ENCODE results near the gene FRMD4A.

FRMD4A gene

DNA sequence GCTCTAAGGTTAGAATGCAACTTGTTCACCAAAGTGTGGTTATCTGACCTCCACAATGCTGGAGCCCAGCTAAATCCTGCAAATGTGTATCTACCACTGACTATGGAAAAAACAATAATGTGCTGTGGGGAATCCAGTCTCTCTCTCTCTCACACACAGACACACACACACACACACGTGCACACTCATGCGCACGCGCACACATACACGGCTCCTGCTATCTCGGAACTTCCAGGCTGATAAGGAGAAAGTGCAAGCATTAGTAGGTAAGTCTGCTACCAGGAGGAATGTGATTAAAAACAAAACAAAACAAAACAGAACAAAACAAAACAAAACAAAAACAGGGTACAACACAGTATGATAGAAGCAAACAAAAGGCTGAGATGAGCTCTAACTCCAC lies 205.2 kb downstream of the FRMD4A start:
- no peaks in the 10 kb centered on the region for H3K27me3 ChIP-seq (ENCODE audit: insufficient read depth, poor library complexity, severe bottlenecking)
- no peak overlapping the region for H3K4me3 ChIP-seq (replicated peaks; ENCODE audit: insufficient read depth, low read length)
- H3K27ac ChIP-seq (replicated peaks), result no peak overlapping the region
- no peak for DNase-seq (ENCODE audit: low read depth in 1 of 2, low spot score in 1 of 2)
- TF ChIP-seq, protein P1, sequence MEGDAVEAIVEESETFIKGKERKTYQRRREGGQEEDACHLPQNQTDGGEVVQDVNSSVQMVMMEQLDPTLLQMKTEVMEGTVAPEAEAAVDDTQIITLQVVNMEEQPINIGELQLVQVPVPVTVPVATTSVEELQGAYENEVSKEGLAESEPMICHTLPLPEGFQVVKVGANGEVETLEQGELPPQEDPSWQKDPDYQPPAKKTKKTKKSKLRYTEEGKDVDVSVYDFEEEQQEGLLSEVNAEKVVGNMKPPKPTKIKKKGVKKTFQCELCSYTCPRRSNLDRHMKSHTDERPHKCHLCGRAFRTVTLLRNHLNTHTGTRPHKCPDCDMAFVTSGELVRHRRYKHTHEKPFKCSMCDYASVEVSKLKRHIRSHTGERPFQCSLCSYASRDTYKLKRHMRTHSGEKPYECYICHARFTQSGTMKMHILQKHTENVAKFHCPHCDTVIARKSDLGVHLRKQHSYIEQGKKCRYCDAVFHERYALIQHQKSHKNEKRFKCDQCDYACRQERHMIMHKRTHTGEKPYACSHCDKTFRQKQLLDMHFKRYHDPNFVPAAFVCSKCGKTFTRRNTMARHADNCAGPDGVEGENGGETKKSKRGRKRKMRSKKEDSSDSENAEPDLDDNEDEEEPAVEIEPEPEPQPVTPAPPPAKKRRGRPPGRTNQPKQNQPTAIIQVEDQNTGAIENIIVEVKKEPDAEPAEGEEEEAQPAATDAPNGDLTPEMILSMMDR (IDR thresholded peaks at IDR 0.05; ENCODE audit: insufficient read depth, low read length), result no peak
- TF ChIP-seq POLR2AphosphoS5 (IDR thresholded peaks at IDR 0.05; ENCODE audit: low read depth), result no peak
- no peak for TF ChIP-seq SPI1 (IDR thresholded peaks at IDR 0.05; ENCODE audit: borderline replicate concordance, low read depth)

DNA sequence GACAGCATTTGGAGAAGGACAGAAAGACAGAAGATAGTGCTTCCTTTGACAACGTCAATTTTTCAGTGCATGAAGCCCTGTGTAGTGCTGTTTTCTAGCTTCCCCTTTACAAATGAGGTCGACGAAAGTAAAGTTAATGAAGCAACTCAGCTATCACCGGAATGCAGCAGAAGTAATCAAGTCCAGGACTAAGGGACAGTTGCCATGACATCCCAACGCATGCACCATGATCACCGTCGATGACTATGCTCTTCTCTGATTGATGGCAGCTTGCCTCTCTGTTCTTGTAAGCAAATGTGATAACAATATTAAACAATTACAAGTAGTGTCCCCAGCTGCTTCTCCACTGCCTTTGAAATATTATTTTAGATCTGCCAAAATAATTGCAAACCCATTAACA lies 205.8 kb downstream of the FRMD4A start:
- TF ChIP-seq GABPA (IDR thresholded peaks at IDR 0.05; ENCODE audit: low read depth), result no peak
- TF ChIP-seq POLR2AphosphoS5 (IDR thresholded peaks at IDR 0.05; ENCODE audit: low read depth), result no peak
- no peak for TF ChIP-seq SPI1 (IDR thresholded peaks at IDR 0.05; ENCODE audit: borderline replicate concordance, low read depth)
- TF ChIP-seq, protein P2, sequence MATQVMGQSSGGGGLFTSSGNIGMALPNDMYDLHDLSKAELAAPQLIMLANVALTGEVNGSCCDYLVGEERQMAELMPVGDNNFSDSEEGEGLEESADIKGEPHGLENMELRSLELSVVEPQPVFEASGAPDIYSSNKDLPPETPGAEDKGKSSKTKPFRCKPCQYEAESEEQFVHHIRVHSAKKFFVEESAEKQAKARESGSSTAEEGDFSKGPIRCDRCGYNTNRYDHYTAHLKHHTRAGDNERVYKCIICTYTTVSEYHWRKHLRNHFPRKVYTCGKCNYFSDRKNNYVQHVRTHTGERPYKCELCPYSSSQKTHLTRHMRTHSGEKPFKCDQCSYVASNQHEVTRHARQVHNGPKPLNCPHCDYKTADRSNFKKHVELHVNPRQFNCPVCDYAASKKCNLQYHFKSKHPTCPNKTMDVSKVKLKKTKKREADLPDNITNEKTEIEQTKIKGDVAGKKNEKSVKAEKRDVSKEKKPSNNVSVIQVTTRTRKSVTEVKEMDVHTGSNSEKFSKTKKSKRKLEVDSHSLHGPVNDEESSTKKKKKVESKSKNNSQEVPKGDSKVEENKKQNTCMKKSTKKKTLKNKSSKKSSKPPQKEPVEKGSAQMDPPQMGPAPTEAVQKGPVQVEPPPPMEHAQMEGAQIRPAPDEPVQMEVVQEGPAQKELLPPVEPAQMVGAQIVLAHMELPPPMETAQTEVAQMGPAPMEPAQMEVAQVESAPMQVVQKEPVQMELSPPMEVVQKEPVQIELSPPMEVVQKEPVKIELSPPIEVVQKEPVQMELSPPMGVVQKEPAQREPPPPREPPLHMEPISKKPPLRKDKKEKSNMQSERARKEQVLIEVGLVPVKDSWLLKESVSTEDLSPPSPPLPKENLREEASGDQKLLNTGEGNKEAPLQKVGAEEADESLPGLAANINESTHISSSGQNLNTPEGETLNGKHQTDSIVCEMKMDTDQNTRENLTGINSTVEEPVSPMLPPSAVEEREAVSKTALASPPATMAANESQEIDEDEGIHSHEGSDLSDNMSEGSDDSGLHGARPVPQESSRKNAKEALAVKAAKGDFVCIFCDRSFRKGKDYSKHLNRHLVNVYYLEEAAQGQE (IDR thresholded peaks at IDR 0.05; ENCODE audit: insufficient replicate concordance, low read depth), result no peak
- TF ChIP-seq, protein P1 (IDR thresholded peaks at IDR 0.05; ENCODE audit: insufficient read depth, low read length), result no peak
- Histone ChIP-seq H3K27ac (replicated peaks) (no peak overlapping the region), H3K4me3 (replicated peaks; ENCODE audit: insufficient read depth, low read length) (no peak overlapping the region), H3K27me3 (ENCODE audit: insufficient read depth, poor library complexity, severe bottlenecking) (no peaks in the 10 kb centered on the region)
- DNase-seq (ENCODE audit: low read depth in 1 of 2, low spot score in 1 of 2), result no peak

DNA sequence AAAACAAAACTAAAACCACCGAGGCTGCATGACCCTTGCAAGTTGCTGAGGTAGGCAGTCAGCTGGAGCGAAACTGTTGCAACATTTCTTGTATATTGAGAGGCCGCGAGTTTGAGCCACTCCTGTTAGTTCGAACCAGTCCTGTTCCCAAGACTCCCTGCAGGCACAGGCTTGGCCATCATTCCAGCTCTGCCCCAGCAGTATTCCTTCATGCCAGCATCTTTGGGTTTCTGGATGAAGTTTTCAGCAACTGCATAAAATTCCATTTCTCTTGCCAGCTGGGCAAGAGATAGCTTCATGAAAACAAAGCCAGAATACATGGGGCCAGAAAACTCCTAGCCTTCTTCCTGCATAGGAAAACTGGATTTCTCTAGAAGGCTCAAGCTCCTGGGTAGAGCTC lies 207.6 kb downstream of the FRMD4A start:
- H3K27ac ChIP-seq (replicated peaks), result no peak overlapping the region
- H3K4me3 ChIP-seq (replicated peaks; ENCODE audit: insufficient read depth, low read length), result no peak overlapping the region
- TF ChIP-seq, protein P1 (IDR thresholded peaks at IDR 0.05; ENCODE audit: insufficient read depth, low read length), result no peak
- TF ChIP-seq GABPA (IDR thresholded peaks at IDR 0.05; ENCODE audit: low read depth) (no peak), POLR2AphosphoS5 (IDR thresholded peaks at IDR 0.05; ENCODE audit: low read depth) (no peak), SPI1 (IDR thresholded peaks at IDR 0.05; ENCODE audit: borderline replicate concordance, low read depth) (no peak)
- TF ChIP-seq, protein P2 (IDR thresholded peaks at IDR 0.05; ENCODE audit: insufficient replicate concordance, low read depth), result no peak
- H3K27me3 ChIP-seq (ENCODE audit: insufficient read depth, poor library complexity, severe bottlenecking), result no peaks in the 10 kb centered on the region
- no peak for DNase-seq (ENCODE audit: low read depth in 1 of 2, low spot score in 1 of 2)

DNA sequence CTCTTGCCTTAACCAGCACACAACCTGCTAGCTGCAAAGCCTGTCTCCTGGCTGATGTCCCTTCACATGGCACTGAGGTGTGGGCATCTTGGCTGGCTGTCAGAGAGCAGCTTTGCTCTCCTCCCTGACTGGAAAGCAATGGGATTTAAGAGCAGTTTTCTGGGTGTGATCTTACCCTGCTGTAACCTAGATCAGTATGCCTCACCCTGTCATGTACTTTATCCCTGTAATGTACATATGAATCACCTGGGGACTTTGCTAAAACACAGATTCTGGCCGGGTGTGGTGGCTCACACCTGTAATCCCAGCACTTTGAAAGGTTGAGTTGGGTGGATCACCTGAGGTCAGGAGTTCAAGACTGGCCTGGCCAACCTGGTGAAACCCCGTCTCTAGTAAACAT lies 209.9 kb downstream of the FRMD4A start:
- TF ChIP-seq GABPA (IDR thresholded peaks at IDR 0.05; ENCODE audit: low read depth) (no peak), SPI1 (IDR thresholded peaks at IDR 0.05; ENCODE audit: borderline replicate concordance, low read depth) (no peak), POLR2AphosphoS5 (IDR thresholded peaks at IDR 0.05; ENCODE audit: low read depth) (no peak)
- TF ChIP-seq, protein P1 (IDR thresholded peaks at IDR 0.05; ENCODE audit: insufficient read depth, low read length), result no peak
- TF ChIP-seq, protein P2 (IDR thresholded peaks at IDR 0.05; ENCODE audit: insufficient replicate concordance, low read depth), result no peak
- Histone ChIP-seq H3K27ac (replicated peaks) (no peak overlapping the region), H3K27me3 (ENCODE audit: insufficient read depth, poor library complexity, severe bottlenecking) (no peaks in the 10 kb centered on the region), H3K4me3 (replicated peaks; ENCODE audit: insufficient read depth, low read length) (no peak overlapping the region)
- no peak for DNase-seq (ENCODE audit: low read depth in 1 of 2, low spot score in 1 of 2)

Measured in HL-60 (cell line).